ENCODE results near the gene LCA5.

LCA5 gene

GRCh38 chr6:79520534-79520933, 16.7 kb downstream of the LCA5 start:
- H3K4me3 ChIP-seq (replicated peaks; ENCODE audit: low read depth, low read length), result no peak overlapping the region
- no peak for DNase-seq (ENCODE audit: low read depth)
- TF ChIP-seq CTCF (IDR thresholded peaks at IDR 0.05; ENCODE audit: low read length, missing control alignments), result no peak

GRCh38 chr6:79518842-79519241, 18.4 kb downstream of the LCA5 start:
- DNase-seq (ENCODE audit: low read depth), result no peak
- H3K4me3 ChIP-seq (replicated peaks; ENCODE audit: low read depth, low read length), result no peak overlapping the region
- no peak for TF ChIP-seq CTCF (IDR thresholded peaks at IDR 0.05; ENCODE audit: low read length, missing control alignments)

- no peak for DNase-seq (ENCODE audit: low read depth)
- TF ChIP-seq CTCF (IDR thresholded peaks at IDR 0.05; ENCODE audit: low read length, missing control alignments), result no peak
- H3K4me3 ChIP-seq (replicated peaks; ENCODE audit: low read depth, low read length), result no peak overlapping the region
These were observed 21.8 kb downstream of the LCA5 start for GRCh38 chr6:79515436-79515835.

GRCh38 chr6:79513111-79513510, 24.1 kb downstream of the LCA5 start:
- TF ChIP-seq CTCF (IDR thresholded peaks at IDR 0.05; ENCODE audit: low read length, missing control alignments), result no peak
- no peak for DNase-seq (ENCODE audit: low read depth)
- no peak overlapping the region for H3K4me3 ChIP-seq (replicated peaks; ENCODE audit: low read depth, low read length)

- no peak for TF ChIP-seq CTCF (IDR thresholded peaks at IDR 0.05; ENCODE audit: low read length, missing control alignments)
- DNase-seq (ENCODE audit: low read depth), result no peak
- no peak overlapping the region for H3K4me3 ChIP-seq (replicated peaks; ENCODE audit: low read depth, low read length)
These were observed 25.2 kb downstream of the LCA5 start for GRCh38 chr6:79512014-79512413.

- no peak overlapping the region for H3K4me3 ChIP-seq (replicated peaks; ENCODE audit: low read depth, low read length)
- no peak for DNase-seq (ENCODE audit: low read depth)
- no peak for TF ChIP-seq CTCF (IDR thresholded peaks at IDR 0.05; ENCODE audit: low read length, missing control alignments)
These were observed 26.5 kb downstream of the LCA5 start for GRCh38 chr6:79510707-79511106.

GRCh38 chr6:79506251-79506650, 31.0 kb downstream of the LCA5 start:
- no peak for TF ChIP-seq CTCF (IDR thresholded peaks at IDR 0.05; ENCODE audit: low read length, missing control alignments)
- no peak overlapping the region for H3K4me3 ChIP-seq (replicated peaks; ENCODE audit: low read depth, low read length)
- no peak for DNase-seq (ENCODE audit: low read depth)
